K562 (cell line): ENCODE data around the gene INTS4. TPM values are rescaled to one million over a fixed set of nuclear protein-coding genes. Genes with fewer than 3 reads are reported as not detected.

Source experiments
- ATAC-seq: fragments of 200-7000 bp; cut with Tn5 transposase; 3 replicates; pipeline ENCODE4 v1.9.1; 2020; ENCODE audit warnings: moderate library complexity
- BruUV-seq: library from RNA; stranded (reverse); fragments of 400-500 nt; replicated peaks from 2 replicates; lab custom pipeline; 2021; lab: Mats Ljungman, UMichigan
- CTCF ChIA-PET: fragments of 300-600 bp; formaldehyde crosslinking; extraction: SDS; loops from one replicate; lab custom pipeline; 2021; ENCODE audit warnings: low intra/inter-chr PET ratio; lab: Yijun Ruan, JAX
- POLR2A ChIA-PET: fragments of 300-600, 350-650 bp; sonication (Branson Sonifier 250); formaldehyde crosslinking; extraction: SDS; loops from one replicate; lab custom pipeline; 2021; ENCODE audit warnings: antibody characterized with exemption, inconsistent platforms; lab: Yijun Ruan, JAX
- DNase-seq, 4 experiments: peaks; one replicate each; pipeline versions ENCODE4 v3.0.0 to v3.0.0-alpha.2; 2011 to 2018; ENCODE audit warnings: low spot score in 3 of 4, mixed read lengths in 3 of 4; ENCODE audit errors: extremely low read depth in 1 of 4
- FAIRE-seq: peaks from 2 replicates; lab custom pipeline; 2011; peaks lifted over from hg19 to GRCh38; lab: Jason Lieb, UNC
- H2AFZ ChIP-seq: 2 replicates; pipeline ENCODE4 v1.6.0; 2011; ENCODE audit warnings: low read depth, low read length, control low read depth, inconsistent platforms
- H3K27ac ChIP-seq: fragments of 200-600 bp; 3 replicates; pipeline ENCODE4 v1.8.0; 2011; ENCODE audit warnings: low read depth, mild to moderate bottlenecking, control low read depth, inconsistent platforms, low read length, moderate library complexity, mixed read lengths; ENCODE audit errors: extremely low read depth
- H3K27me3 ChIP-seq, 2 experiments: fragments of 300-600 bp in 1 of 2; 2 replicates in 1 of 2; 3 replicates in 1 of 2; pipeline versions ENCODE4 v1.6.0 to v1.8.0; 2011; ENCODE audit warnings: inconsistent platforms in 2 of 2, low read length in 2 of 2, mild to moderate bottlenecking in 1 of 2, mixed read lengths in 1 of 2, moderate library complexity in 1 of 2; ENCODE audit not compliant: control insufficient read depth in 2 of 2, insufficient read depth in 2 of 2
- H3K36me3 ChIP-seq: fragments of 300-600 bp; 3 replicates; pipeline ENCODE4 v1.8.0; 2011; ENCODE audit warnings: mild to moderate bottlenecking, low read length, inconsistent platforms; ENCODE audit not compliant: control insufficient read depth, insufficient read depth
- H3K4me1 ChIP-seq, 2 experiments: fragments of 200-600 bp in 1 of 2; replicated peaks in 1 of 2; 2 replicates in 1 of 2; 3 replicates in 1 of 2; pipeline versions ENCODE4 v1.5.1 to v1.8.0; 2011; ENCODE audit warnings: inconsistent platforms in 2 of 2, low read length in 2 of 2, mild to moderate bottlenecking in 1 of 2, mixed read lengths in 1 of 2, moderate library complexity in 1 of 2; ENCODE audit not compliant: control insufficient read depth in 2 of 2, insufficient read depth in 2 of 2
- H3K4me2 ChIP-seq: 2 replicates; pipeline ENCODE4 v1.6.1; 2011; ENCODE audit warnings: low read length, control low read depth, inconsistent platforms, mixed read lengths; ENCODE audit not compliant: insufficient read depth
- H3K4me3 ChIP-seq: fragments of 200-600 bp; sonication (generic), shearing (Covaris generic); 2 replicates; pipeline ENCODE4 v1.5.1; 2016; ENCODE audit warnings: control low read depth, inconsistent platforms
- H3K79me2 ChIP-seq: fragments of 200-600 bp; 3 replicates; pipeline ENCODE4 v1.8.0; 2011; ENCODE audit warnings: low read length, inconsistent platforms; ENCODE audit not compliant: control insufficient read depth, insufficient read depth
- H3K9ac ChIP-seq, 2 experiments: 2 replicates each; pipeline versions ENCODE4 v1.6.0 to v1.6.1; 2011; ENCODE audit warnings: low read depth in 2 of 2, low read length in 2 of 2, control low read depth in 1 of 2, inconsistent platforms in 1 of 2, mild to moderate bottlenecking in 1 of 2, mixed read lengths in 1 of 2; ENCODE audit not compliant: insufficient read depth in 1 of 2
- H3K9me1 ChIP-seq: one replicate; pipeline ENCODE4 v1.6.0; 2011; ENCODE audit warnings: inconsistent platforms, mild to moderate bottlenecking, low read length, moderate library complexity; ENCODE audit not compliant: control insufficient read depth, insufficient read depth
- H3K9me3 ChIP-seq: replicated peaks from 2 replicates; pipeline ENCODE4 v1.5.1; 2011; ENCODE audit warnings: low read depth, low read length, inconsistent platforms; ENCODE audit not compliant: control insufficient read depth, insufficient read depth
- H4K20me1 ChIP-seq: replicated peaks from 2 replicates; pipeline ENCODE4 v1.6.1; 2011; ENCODE audit warnings: low read length, inconsistent platforms, mixed read lengths; ENCODE audit not compliant: control insufficient read depth, insufficient read depth
- DMBX1 ChIP-seq: fragments of 250-450 bp; sonication (Bioruptor Pico); IDR thresholded peaks from 2 replicates; pipeline ENCODE4 v1.8.0; 2022; ENCODE audit warnings: inconsistent platforms, mild to moderate bottlenecking, moderate library complexity, borderline replicate concordance
- FIP1L1 ChIP-seq: fragments of 200-400 bp; formaldehyde crosslinking; IDR thresholded peaks from 2 replicates; pipeline ENCODE4 v1.6.1; 2018; ENCODE audit warnings: mild to moderate bottlenecking, low read depth, low read length; ENCODE audit not compliant: poor library complexity, severe bottlenecking
- HBP1 ChIP-seq: fragments of 450-650 bp; formaldehyde crosslinking; IDR thresholded peaks from 2 replicates; pipeline ENCODE4 v1.4.0; 2022; ENCODE audit warnings: missing genetic modification characterization
- HMG20A ChIP-seq: fragments of 450-650 bp; formaldehyde crosslinking; conservative IDR thresholded peaks from 2 replicates; pipeline ENCODE4 v1.4.0; 2020; ENCODE audit warnings: mild to moderate bottlenecking, mixed read lengths
- HOXB6 ChIP-seq: fragments of 250-450 bp; sonication (Bioruptor Pico); IDR thresholded peaks from 2 replicates; pipeline ENCODE4 v1.5.1; 2022; ENCODE audit warnings: mild to moderate bottlenecking, borderline replicate concordance
- KLF10 ChIP-seq: fragments of 250-450 bp; sonication (Bioruptor Pico); IDR thresholded peaks from 2 replicates; pipeline ENCODE4 v1.6.1; 2021; ENCODE audit warnings: matching md5 sums
- MTA2 ChIP-seq: fragments of 450-650 bp; IDR thresholded peaks from 2 replicates; pipeline ENCODE4 v1.6.1; 2016; ENCODE audit warnings: low read depth
- RUNX1 ChIP-seq: sonication (generic); IDR thresholded peaks from 2 replicates; pipeline ENCODE4 v1.6.1; 2016; ENCODE audit warnings: antibody characterized with exemption, low read depth
- SMAD2 ChIP-seq: fragments of 150-350 bp; IDR thresholded peaks from 2 replicates; pipeline ENCODE4 v1.6.1; 2014; ENCODE audit warnings: low read depth, mild to moderate bottlenecking, low read length
- SRF ChIP-seq, 2 experiments: fragments of 250-450, 450-650 bp in 1 of 2; sonication (Bioruptor Pico) in 1 of 2; sonication (generic) in 1 of 2; formaldehyde crosslinking; IDR thresholded peaks; 2 replicates each; pipeline versions ENCODE4 v1.5.0 to v1.5.1; 2020 to 2022; ENCODE audit warnings: mild to moderate bottlenecking in 1 of 2, missing genetic modification reagents in 1 of 2
- ZBTB8A ChIP-seq: fragments of 450-650 bp; IDR thresholded peaks from 2 replicates; pipeline ENCODE4 v1.6.1; 2018; ENCODE audit warnings: mild to moderate bottlenecking, moderate library complexity; ENCODE audit not compliant: partially characterized antibody
- ZNF436 ChIP-seq: fragments of 250-450, 450-650 bp; sonication (Bioruptor Pico); formaldehyde crosslinking; IDR thresholded peaks from 2 replicates; pipeline ENCODE4 v1.7.0; 2020; ENCODE audit warnings: mild to moderate bottlenecking
- ZNF445 ChIP-seq: fragments of 250-450 bp; sonication (Bioruptor Pico); IDR thresholded peaks from 2 replicates; pipeline ENCODE4 v1.4.0; 2020; ENCODE audit warnings: low read depth, mild to moderate bottlenecking, moderate library complexity
- WGBS: fragments of 100-300 bp; shearing (Covaris generic); methylation state at CpG from one replicate; pipeline ENCODE4 v1.1.6; 2016; ENCODE audit warnings: low coverage, mixed read lengths; ENCODE audit not compliant: insufficient coverage; ENCODE audit errors: missing lambda C conversion rate; 5-methylcytosine and 5-hydroxymethylcytosine counted together
- in situ Hi-C: fragments of 300-500 bp; cut with MboI; formaldehyde crosslinking; loops from 4 replicates; pipeline ENCODE4 v1.15.0; 2018; ENCODE audit warnings: inconsistent platforms, mixed read lengths
- intact Hi-C: fragments of 100-400 bp; cut with micrococcal nuclease; formaldehyde crosslinking; loops from 2 replicates; pipeline ENCODE4 v1.14.2; 2022
- polyA plus RNA-seq, 8 experiments: library from polyadenylated mRNA; depleted of rRNA in 4 of 8; stranded (reverse) in 5 of 8; unstranded in 3 of 8; fragments of >200 nt; fragmentation: Nextera tagmentation in 2 of 8; fragmentation: Illumina TruSeq in 1 of 8; extraction: Ambion mirVana in 2 of 8; extraction: Trizol in 1 of 8; gene quantifications; 2 replicates each; pipeline versions ENCODE4 v1.2.1 to v1.2.3, GENCODE V29; 2011 to 2014; ENCODE audit warnings: inconsistent platforms in 1 of 8, missing spikeins in 1 of 8
- total RNA-seq, 7 experiments: library from RNA; depleted of rRNA in 6 of 7; stranded (reverse); fragments of >200 nt in 6 of 7; fragmentation: Illumina TruSeq in 2 of 7; extraction: Trizol in 2 of 7; gene quantifications; 2 replicates each; pipeline versions ENCODE4 v1.2.1 to v1.2.3, GENCODE V29; 2011 to 2021; ENCODE audit warnings: low replicate concordance in 1 of 7
- TF ChIP-seq, protein P1 (sequence below): fragments of 250-450 bp; sonication (Bioruptor Pico); IDR thresholded peaks from 2 replicates; pipeline ENCODE4 v1.4.0; 2020
- TF ChIP-seq, protein P2 (sequence below): fragments of 450-650 bp; formaldehyde crosslinking; conservative IDR thresholded peaks from 2 replicates; pipeline ENCODE4 v1.4.0; 2022; ENCODE audit warnings: mild to moderate bottlenecking, missing genetic modification characterization
- TF ChIP-seq, protein P3 (sequence below): fragments of 450-650 bp; formaldehyde crosslinking; IDR thresholded peaks from 2 replicates; pipeline ENCODE4 v1.4.0; 2020; ENCODE audit warnings: mild to moderate bottlenecking, moderate library complexity
- TF ChIP-seq, protein P4 (sequence below): fragments of 450-650 bp; formaldehyde crosslinking; IDR thresholded peaks from 2 replicates; pipeline ENCODE4 v1.4.0; 2020; ENCODE audit warnings: mild to moderate bottlenecking, moderate library complexity

Gene INTS4
- total and polyA plus RNA-seq, 9 of the 15 experiments (the other 6 are each of a cell fraction or from before 2014, with no cell fraction given) = 28.4 to 53.4 (median 44.5) TPM

DNA sequence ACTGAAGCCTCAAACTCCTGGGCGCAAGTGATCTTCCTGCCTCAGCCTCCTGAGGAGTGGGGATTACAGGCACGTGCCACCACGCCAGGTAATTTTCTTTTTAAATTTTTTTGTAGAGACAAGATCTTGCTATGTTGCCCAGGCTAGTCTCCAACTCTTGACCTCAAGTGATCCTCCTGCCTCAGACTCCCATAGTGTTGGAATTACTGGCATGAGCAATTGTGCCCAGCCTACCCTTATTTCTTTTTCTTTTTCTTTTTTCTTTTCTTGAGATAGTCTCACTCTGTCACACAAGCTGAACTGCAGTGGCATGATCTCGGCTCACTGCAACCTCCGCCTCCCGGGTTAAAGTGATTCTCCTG, 109.7 kb downstream of the INTS4 start:
- Histone ChIP-seq H3K4me2 (no peak overlapping the region), H2AFZ (no peak overlapping the region), H3K4me1 (peaks cover 0 to 3% of the 10 kb centered on the region in 2 experiments; a peak in 2 of 5 replicates), H3K27ac (no peak overlapping the region), H3K9me3 (no peaks in the 10 kb centered on the region), H3K9me1 (no peaks in the 10 kb centered on the region), H3K36me3 (peaks cover 39% of the 10 kb centered on the region; the same call in 2 of the 3 replicates), H3K27me3 (no peaks in the 10 kb centered on the region), H4K20me1 (no peaks in the 10 kb centered on the region; the same call in 1 of the 2 replicates), H3K79me2 (no peaks in the 10 kb centered on the region), H3K9ac (no peak overlapping the region), H3K4me3 (no peak overlapping the region)
- ATAC-seq = no peak
- no TSS peak for BruUV-seq
- ChIA-PET CTCF (no interaction called here), POLR2A (no interaction called here)
- WGBS = 85% methylated on average over 4 of the region's 6 CpGs
- DNase-seq = no peak
- no peak for FAIRE-seq
- intact Hi-C loops = no loop called here
- in situ Hi-C loops = no loop called here
- TF ChIP-seq HOXB6 (CRISPR knock-in tag) (no peak), HMG20A (CRISPR knock-in tag) (no peak), RUNX1 (no peak), ZNF445 (CRISPR knock-in tag) (no peak), KLF10 (CRISPR knock-in tag) (no peak), HBP1 (no peak), SRF (CRISPR knock-in tag; IDR thresholded peaks at IDR 0.05) (no peak), ZBTB8A (no peak), DMBX1 (no peak), MTA2 (no peak), ZNF436 (CRISPR knock-in tag) (no peak), SMAD2 (no peak), FIP1L1 (no peak)
- TF ChIP-seq, protein P1, sequence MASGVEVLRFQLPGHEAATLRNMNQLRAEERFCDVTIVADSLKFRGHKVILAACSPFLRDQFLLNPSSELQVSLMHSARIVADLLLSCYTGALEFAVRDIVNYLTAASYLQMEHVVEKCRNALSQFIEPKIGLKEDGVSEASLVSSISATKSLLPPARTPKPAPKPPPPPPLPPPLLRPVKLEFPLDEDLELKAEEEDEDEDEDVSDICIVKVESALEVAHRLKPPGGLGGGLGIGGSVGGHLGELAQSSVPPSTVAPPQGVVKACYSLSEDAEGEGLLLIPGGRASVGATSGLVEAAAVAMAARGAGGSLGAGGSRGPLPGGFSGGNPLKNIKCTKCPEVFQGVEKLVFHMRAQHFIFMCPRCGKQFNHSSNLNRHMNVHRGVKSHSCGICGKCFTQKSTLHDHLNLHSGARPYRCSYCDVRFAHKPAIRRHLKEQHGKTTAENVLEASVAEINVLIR = no peak
- TF ChIP-seq, protein P2, sequence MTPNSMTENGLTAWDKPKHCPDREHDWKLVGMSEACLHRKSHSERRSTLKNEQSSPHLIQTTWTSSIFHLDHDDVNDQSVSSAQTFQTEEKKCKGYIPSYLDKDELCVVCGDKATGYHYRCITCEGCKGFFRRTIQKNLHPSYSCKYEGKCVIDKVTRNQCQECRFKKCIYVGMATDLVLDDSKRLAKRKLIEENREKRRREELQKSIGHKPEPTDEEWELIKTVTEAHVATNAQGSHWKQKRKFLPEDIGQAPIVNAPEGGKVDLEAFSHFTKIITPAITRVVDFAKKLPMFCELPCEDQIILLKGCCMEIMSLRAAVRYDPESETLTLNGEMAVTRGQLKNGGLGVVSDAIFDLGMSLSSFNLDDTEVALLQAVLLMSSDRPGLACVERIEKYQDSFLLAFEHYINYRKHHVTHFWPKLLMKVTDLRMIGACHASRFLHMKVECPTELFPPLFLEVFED (CRISPR knock-in tag) = no peak
- TF ChIP-seq, protein P3, sequence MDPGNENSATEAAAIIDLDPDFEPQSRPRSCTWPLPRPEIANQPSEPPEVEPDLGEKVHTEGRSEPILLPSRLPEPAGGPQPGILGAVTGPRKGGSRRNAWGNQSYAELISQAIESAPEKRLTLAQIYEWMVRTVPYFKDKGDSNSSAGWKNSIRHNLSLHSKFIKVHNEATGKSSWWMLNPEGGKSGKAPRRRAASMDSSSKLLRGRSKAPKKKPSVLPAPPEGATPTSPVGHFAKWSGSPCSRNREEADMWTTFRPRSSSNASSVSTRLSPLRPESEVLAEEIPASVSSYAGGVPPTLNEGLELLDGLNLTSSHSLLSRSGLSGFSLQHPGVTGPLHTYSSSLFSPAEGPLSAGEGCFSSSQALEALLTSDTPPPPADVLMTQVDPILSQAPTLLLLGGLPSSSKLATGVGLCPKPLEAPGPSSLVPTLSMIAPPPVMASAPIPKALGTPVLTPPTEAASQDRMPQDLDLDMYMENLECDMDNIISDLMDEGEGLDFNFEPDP (CRISPR knock-in tag) = no peak
- TF ChIP-seq, protein P4, sequence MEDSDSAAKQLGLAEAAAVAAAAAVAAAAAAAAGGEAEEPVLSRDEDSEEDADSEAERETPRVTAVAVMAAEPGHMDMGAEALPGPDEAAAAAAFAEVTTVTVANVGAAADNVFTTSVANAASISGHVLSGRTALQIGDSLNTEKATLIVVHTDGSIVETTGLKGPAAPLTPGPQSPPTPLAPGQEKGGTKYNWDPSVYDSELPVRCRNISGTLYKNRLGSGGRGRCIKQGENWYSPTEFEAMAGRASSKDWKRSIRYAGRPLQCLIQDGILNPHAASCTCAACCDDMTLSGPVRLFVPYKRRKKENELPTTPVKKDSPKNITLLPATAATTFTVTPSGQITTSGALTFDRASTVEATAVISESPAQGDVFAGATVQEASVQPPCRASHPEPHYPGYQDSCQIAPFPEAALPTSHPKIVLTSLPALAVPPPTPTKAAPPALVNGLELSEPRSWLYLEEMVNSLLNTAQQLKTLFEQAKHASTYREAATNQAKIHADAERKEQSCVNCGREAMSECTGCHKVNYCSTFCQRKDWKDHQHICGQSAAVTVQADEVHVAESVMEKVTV (CRISPR knock-in tag) = no peak
